CD4-positive, alpha-beta T cell treated with Interleukin-10 for 1 hour (primary cell): ENCODE data around the gene PKIB.
"Not testable (repeated sequence)": the region's sequence is repeated elsewhere in the genome, so short reads cannot be mapped to it uniquely, and the experiment has no call there.

Experiments used
- DNase-seq: peaks from one replicate; pipeline ENCODE4 v3.0.0-alpha.2; 2020

The PKIB gene

GRCh38 chr6:122621638-122622037 lies 11.4 kb downstream of the PKIB start:
- no peak for DNase-seq

DNA sequence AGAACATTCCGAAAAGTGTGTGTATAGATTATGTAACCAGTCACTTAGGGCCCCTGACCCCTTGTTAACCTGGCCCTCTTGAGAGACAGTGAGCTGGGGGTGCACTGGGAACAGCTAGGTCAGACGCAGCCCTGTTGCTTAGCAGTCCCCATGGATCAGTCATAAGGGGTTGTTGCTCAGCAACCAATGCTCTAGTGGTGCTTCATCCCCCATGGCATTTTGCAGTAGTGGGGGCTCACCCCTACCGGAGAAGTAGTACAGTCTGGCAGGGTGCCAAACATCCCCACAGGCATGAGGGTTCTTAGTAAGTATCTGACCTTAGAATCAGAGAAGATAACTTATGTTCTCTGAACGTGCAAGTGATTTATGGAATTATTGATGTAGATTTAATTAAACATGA lies 12.3 kb downstream of the PKIB start:
- DNase-seq: no peak

DNA sequence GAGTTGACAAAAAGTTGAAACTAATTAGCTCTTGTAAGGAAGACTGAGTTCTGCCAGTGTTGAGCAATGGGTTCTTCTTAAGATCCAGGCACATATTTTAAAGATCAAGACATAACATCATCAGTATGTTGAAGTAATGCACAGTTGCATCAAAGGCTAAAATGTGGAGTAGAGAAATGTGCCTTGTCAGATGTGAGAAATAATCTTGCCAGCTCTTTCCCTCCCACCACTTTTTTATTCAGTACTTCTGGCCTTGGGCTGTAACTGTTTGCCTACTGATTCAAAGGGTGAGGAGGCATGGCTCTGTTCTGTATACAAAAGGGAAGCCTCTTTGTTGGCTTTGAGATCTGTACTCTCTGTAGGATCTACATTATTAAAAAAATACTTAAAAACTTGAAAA lies 13.1 kb downstream of the PKIB start:
- no peak for DNase-seq

DNA sequence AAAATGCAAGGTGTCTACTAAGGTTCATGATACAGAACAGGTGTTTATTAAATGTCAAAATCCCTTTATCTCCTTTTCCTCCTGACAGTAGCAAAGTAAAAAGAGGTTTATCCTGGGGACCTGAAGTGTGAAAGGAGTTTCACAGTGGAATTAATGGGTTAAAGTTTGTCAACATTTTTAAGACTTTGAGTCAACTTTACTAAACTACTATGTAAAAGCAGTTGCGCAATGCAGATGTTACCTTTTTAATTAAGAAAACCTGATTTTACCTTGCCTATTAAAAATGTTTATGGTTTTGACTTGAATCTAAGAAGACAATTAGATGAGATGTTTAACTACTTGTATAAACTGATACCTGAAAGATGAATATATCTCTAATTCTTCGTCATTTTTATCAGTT lies 14.6 kb downstream of the PKIB start:
- no peak for DNase-seq

- no peak for DNase-seq
Observed at GRCh38 chr6:122628714-122629113, 18.5 kb downstream of the PKIB start.

DNA sequence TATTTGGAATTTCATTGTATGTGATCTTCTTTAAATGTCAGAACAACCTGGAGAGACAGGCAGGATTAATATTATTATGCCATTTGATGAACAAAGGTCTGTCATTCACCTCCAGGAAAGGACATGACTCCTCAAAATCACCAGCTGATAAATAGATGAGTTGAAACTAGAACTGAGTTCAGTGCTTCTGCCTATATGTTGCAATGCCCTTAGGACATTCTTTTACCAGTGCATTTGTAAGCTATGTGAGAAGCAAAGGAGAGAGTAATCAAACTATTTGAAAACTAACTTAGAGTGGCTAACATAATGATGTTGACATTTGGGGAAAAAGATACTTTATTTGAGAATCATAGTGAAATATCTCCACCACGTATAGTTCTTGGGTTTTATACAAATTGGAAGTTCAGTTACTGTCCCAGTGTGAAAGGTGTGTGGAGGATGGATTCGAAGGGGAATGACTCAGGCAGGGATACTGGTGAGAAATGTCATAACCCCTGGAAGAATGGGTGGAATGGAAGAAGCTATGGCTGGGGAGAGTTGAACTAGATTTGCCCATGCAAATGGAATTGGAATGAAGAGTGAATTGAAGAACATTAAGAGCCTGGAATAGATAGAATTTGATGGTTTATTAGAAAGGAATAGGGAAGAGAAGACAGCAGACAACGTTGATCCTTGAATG lies 21.5 kb downstream of the PKIB start:
- no peak for DNase-seq

GRCh38 chr6:122640366-122640765 lies 30.2 kb downstream of the PKIB start:
- DNase-seq: no peak

DNA sequence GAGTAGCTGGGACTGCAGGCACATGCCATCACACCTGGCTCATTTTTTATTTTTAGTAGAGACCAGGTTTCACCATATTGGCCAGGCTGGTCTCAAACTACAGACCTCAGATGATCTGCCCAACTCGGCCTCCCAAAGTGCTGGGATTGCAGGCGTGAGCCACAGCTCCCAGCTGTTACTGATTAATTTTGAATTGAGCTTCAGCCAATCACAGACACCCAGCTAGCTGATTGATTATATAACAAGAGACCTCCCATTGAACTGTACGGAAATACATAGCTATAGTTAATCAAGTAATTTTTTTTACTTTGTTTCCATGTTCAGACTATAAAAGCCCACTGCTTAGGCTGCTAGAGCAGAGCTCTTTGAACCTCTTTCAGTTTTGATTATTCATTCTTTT lies 31.6 kb downstream of the PKIB start:
- DNase-seq: no peak

DNA sequence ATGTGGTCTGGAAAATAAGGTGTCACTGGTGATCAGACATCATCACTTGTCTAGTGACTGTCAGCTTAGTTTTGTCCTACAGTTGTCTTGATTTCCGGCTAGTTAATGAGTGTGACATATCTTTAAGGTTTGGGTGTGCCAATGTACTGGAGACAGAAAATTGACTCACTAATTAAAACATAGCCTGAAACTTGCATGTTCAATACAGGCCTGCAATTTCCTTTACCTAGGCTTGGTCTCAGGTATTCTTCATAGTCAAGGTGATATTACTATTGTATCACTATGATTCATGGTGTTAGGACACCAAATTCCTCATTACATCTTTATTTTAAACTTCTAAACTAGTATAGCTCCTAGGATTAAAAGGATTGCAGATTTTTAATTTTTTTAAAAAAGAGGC lies 32.4 kb downstream of the PKIB start:
- DNase-seq: not testable (repeated sequence)

DNA sequence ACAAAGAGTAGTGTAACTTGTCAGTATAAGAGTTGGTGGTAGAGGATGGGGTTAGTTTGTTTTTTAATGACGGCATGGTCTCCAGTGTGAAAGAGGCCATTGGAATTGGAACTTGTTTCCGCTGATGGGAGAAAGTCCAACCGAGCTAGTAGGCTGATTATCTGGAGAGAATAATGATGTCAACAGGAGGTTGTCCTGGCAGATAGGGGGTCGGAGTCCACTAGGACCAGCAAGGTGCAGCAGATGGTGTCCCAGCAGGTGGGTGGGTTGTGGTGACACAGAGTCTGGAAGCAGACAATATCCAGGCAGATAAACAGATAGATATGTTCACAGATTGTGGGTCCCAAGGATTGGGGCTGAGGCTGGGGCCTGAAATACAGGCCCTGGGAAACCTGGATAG lies 35.1 kb downstream of the PKIB start:
- DNase-seq: no peak

GRCh38 chr6:122647765-122648164 lies 37.6 kb downstream of the PKIB start:
- no peak for DNase-seq

DNA sequence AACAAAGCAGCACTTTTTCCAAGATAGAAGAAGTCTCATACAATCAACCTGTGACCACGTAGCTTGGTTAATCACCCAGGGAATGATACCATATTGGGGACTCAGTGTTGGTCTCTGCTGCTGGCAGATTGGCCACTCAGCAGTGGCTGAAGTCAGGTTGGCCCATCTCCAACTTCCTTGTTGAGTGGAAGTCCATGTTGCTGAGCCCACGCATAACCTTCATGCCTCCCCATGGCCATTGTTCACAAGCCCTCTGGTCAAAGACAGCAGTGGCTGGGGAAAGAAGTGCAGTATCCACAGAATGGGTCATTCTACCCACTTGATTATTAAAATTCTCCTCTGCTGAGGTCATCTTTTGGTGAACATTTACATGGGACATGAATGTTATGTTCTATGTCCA lies 38.5 kb downstream of the PKIB start:
- no peak for DNase-seq

- no peak for DNase-seq
Observed at GRCh38 chr6:122649701-122650100, 39.5 kb downstream of the PKIB start.

DNA sequence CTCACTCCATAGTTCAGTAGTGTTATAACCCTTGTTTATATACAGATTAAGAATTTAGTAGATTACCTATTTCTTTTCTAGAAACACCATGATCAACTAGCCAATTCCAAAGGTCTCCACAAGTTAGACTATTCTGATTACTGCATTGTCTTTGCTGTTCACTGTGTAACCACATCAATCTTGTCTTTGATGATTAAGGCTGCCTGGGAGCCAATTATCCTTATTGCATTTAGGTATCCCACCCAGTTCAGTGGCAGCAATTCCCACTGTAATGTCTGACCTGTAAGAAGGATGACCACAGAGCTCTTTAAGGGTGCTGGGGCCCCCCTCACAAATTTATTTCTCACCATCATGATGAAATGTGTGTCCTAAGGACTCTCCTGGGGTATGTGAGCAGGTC lies 40.2 kb downstream of the PKIB start:
- DNase-seq: no peak

- no peak for DNase-seq
Observed at GRCh38 chr6:122651031-122651430, 40.8 kb downstream of the PKIB start.

DNA sequence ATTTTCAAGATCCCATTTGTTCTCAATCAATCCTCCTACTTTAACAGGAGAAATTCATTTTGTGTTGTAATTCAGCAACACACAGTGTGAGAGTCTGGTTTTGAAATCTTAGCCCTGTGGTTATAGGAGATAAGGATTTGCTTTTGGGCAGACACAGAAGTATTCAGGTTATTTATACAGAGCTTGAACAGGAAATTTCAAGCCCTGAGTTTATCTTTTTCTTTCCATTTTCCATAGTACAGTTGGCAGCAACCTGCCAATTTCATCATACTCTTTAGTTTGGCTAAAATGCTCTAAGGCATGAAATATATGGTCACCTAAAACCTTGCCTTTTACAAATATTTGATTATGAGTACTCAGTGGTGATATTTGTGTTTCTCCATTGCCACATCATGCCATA lies 41.4 kb downstream of the PKIB start:
- DNase-seq: no peak

DNA sequence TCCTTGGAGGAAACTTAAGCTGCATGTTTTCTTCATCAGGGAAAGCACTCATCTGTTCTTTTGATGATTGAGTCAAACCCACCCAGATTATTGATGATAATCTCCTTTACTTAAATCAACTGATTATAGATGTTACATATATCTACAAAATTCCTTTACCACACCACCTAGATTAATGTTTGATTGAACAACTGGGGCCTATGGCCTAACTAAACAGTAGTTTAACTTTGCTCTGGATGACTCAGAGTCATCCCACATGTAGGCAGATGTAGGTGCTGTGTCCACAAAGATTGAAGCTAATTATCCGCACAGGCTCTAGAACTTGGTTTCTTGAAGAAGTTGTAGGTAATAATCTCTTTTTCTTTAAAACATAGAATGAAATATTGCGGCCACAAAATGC lies 42.2 kb downstream of the PKIB start:
- no peak for DNase-seq

DNA sequence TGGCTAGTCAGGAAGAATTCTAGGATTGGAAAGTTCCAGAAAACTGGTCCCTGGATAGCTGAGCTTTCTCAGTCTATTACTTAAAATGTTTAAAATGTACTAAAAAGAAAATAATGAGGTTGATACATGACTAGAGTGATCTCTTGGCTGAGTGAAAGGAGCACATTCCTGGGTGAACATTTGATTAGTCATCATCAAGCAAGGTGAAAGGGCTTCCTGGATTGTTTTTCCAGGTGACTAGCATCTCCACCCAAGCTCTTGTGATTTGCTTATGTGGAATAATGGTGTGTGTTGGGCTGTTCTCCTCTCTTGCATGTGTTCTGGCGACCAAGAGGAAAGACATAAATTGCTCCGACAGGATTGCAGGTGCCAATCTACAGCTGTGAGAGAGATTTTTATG lies 42.9 kb downstream of the PKIB start:
- DNase-seq: no peak

- no peak for DNase-seq
Observed at GRCh38 chr6:122654012-122654411, 43.8 kb downstream of the PKIB start.

- no peak for DNase-seq
Observed at GRCh38 chr6:122657601-122658000, 47.4 kb downstream of the PKIB start.

DNA sequence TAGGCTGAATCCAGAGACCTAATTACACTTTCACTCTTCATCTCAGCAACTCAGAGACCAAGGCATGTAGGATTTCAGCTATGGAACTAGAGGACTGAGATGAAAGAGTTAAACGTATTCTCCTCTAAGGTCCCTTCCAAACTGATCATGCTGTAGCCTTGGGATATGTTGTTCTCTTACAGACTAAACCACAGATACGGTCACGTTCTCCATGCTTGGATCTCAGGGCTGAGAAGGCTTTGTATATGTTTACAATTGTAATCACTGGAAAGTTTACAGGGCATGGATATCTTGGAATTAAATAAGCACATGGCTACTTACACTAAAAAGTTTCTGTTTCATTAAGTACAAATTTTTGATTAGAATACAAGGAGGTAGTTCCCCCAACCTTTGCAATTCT lies 50.1 kb downstream of the PKIB start:
- DNase-seq: no peak

DNA sequence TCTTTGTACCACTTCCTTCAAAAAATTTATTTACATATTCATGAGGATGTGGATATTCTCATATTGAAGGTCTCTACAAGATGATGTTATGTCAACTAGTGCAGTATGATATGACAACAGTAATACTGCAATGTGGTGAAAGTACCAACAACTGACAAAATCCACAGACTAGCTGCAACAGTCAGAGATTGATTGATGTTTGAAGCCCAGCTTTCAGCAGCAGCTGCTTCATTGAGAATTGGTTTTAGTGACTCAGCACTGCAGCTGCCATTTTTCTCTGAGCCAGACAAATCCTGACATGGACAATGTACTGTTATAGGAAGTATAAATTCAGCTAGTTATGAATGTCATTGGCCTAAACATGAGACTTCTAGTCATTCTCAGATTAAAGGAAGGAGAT lies 53.8 kb downstream of the PKIB start:
- DNase-seq: no peak

GRCh38 chr6:122665929-122666328 lies 55.7 kb downstream of the PKIB start:
- DNase-seq: no peak

GRCh38 chr6:122666418-122666817 lies 56.2 kb downstream of the PKIB start:
- DNase-seq: no peak

DNA sequence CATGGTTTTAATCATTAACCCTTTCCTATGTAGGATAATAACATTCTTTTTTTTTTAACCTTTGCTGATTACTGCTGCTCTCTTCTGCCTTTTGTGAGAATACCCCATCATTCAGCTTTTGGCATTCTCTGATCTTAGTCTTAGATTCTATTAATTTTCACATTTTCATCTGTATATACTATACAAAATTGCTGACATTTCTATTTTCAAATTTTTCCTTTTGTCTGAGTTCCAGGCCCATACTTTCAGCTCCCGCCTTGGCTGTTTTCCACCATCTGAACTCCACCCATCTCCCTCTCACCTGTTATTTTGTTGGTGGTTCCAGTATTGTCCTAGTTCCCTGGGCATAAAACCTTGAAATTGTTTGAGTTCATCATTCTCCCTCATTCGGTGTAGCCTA lies 59.2 kb downstream of the PKIB start:
- no peak for DNase-seq

- DNase-seq: no peak
Observed at GRCh38 chr6:122669868-122670267, 59.7 kb downstream of the PKIB start.
